MM.1S (cell line): ENCODE results near the gene JAK2.

Experiments used
- DNase-seq: peaks from one replicate; pipeline ENCODE4 v3.0.0-alpha.2; 2015
- H2AFZ ChIP-seq: fragments of 300-600 bp; sonication (generic); 2 replicates; pipeline ENCODE4 v1.6.0; 2016; ENCODE audit warnings: antibody characterized with exemption, low read length
- H3F3A ChIP-seq: fragments of 300-600 bp; sonication (generic); 2 replicates; pipeline ENCODE4 v1.6.1; 2016; ENCODE audit warnings: mild to moderate bottlenecking, antibody characterized with exemption, low read length, moderate library complexity, mixed read lengths; ENCODE audit not compliant: insufficient read depth
- H3K27ac ChIP-seq: fragments of 300-600 bp; sonication (generic); 2 replicates; pipeline ENCODE4 v1.5.1; 2016; ENCODE audit warnings: mild to moderate bottlenecking, low read length
- H3K27me3 ChIP-seq: fragments of 300-600 bp; sonication (generic); replicated peaks from 2 replicates; pipeline ENCODE4 v1.6.0; 2016; ENCODE audit warnings: low read length; ENCODE audit not compliant: insufficient read depth
- H3K36me3 ChIP-seq: fragments of 300-600 bp; sonication (generic); replicated peaks from 2 replicates; pipeline ENCODE4 v1.6.1; 2016; ENCODE audit warnings: mild to moderate bottlenecking, low read length, mixed read lengths; ENCODE audit not compliant: insufficient read depth
- H3K4me1 ChIP-seq: fragments of 300-600 bp; sonication (generic); 2 replicates; pipeline ENCODE4 v1.6.1; 2016; ENCODE audit warnings: low read length, mixed read lengths
- H3K4me2 ChIP-seq: fragments of 300-600 bp; sonication (generic); 2 replicates; pipeline ENCODE4 v1.6.0; 2016; ENCODE audit warnings: low read depth, low read length
- H3K4me3 ChIP-seq: fragments of 300-600 bp; sonication (generic); 2 replicates; pipeline ENCODE4 v1.5.1; 2016; ENCODE audit warnings: low read length, mixed read lengths
- H3K79me2 ChIP-seq: fragments of 300-600 bp; sonication (generic); 2 replicates; pipeline ENCODE4 v1.6.1; 2016; ENCODE audit warnings: mixed run types, low read length, mixed read lengths
- H3K9ac ChIP-seq: fragments of 300-600 bp; sonication (generic); 2 replicates; pipeline ENCODE4 v1.6.1; 2016; ENCODE audit warnings: low read length, mixed read lengths
- H3K9me2 ChIP-seq: fragments of 300-600 bp; sonication (generic); replicated peaks from 2 replicates; pipeline ENCODE4 v1.6.1; 2016; ENCODE audit warnings: mild to moderate bottlenecking, low read length, mixed read lengths; ENCODE audit not compliant: insufficient read depth
- H3K9me3 ChIP-seq: fragments of 300-600 bp; sonication (generic); replicated peaks from 2 replicates; pipeline ENCODE4 v1.6.1; 2016; ENCODE audit warnings: mild to moderate bottlenecking, low read length, mixed read lengths; ENCODE audit not compliant: insufficient read depth
- H4K20me1 ChIP-seq: fragments of 300-600 bp; sonication (generic); 2 replicates; pipeline ENCODE4 v1.6.1; 2016; ENCODE audit warnings: mild to moderate bottlenecking, low read length, moderate library complexity, mixed read lengths; ENCODE audit not compliant: insufficient read depth
- EZH2 ChIP-seq: fragments of 300-600 bp; sonication (generic); optimal IDR thresholded peaks from 2 replicates; pipeline ENCODE3; 2017; ENCODE audit warnings: low read depth, mild to moderate bottlenecking, antibody characterized with exemption, low read length, mixed read lengths
- EZH2phosphoT487 ChIP-seq: fragments of 300-600 bp; sonication (generic); IDR thresholded peaks from 2 replicates; pipeline ENCODE4 v1.6.1; 2018; ENCODE audit warnings: antibody characterized with exemption, low read length
- TF ChIP-seq, protein P1 (sequence below): fragments of 300-600 bp; sonication (generic); IDR thresholded peaks from 2 replicates; pipeline ENCODE4 v1.5.1; 2016; ENCODE audit warnings: antibody characterized with exemption, low read length, mixed read lengths

Gene JAK2

DNA sequence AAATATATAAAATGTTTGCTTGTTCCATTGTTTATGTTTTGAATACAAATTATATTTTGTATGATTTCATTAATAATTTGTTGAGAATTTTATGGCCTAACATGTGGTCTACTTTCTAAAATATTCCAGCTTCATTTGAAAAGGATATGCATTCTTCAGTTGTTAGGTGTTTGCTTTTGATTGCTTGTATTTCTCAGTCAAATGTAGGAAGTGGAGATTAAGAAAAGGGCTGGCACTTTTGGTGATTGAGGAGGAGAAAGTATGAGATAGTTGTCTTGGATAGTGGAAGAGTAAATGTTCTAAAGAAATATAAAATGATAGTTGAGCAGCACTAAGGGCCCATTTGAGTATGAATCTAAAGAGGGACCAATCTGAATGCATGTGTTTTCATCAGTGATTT, 23.1 kb downstream of the JAK2 start:
- no peaks in the 10 kb centered on the region for H3K9me2 ChIP-seq
- no peaks in the 10 kb centered on the region for H3K27me3 ChIP-seq
- H4K20me1 ChIP-seq = no peaks in the 10 kb centered on the region
- no peak overlapping the region for H3K27ac ChIP-seq
- DNase-seq = no peak
- H3K4me3 ChIP-seq = no peak overlapping the region
- H3K4me1 ChIP-seq = no peaks in the 10 kb centered on the region
- no peaks in the 10 kb centered on the region for H3K9me3 ChIP-seq
- H2AFZ ChIP-seq = no peak overlapping the region
- no peak for TF ChIP-seq EZH2phosphoT487
- TF ChIP-seq, protein P1, sequence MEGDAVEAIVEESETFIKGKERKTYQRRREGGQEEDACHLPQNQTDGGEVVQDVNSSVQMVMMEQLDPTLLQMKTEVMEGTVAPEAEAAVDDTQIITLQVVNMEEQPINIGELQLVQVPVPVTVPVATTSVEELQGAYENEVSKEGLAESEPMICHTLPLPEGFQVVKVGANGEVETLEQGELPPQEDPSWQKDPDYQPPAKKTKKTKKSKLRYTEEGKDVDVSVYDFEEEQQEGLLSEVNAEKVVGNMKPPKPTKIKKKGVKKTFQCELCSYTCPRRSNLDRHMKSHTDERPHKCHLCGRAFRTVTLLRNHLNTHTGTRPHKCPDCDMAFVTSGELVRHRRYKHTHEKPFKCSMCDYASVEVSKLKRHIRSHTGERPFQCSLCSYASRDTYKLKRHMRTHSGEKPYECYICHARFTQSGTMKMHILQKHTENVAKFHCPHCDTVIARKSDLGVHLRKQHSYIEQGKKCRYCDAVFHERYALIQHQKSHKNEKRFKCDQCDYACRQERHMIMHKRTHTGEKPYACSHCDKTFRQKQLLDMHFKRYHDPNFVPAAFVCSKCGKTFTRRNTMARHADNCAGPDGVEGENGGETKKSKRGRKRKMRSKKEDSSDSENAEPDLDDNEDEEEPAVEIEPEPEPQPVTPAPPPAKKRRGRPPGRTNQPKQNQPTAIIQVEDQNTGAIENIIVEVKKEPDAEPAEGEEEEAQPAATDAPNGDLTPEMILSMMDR = no peak
- no peak for TF ChIP-seq EZH2
- 0 out of 2 replicates have a peak, but pooled peaks cover 3% of the 10 kb centered on the region for H3K79me2 ChIP-seq
- no peaks in the 10 kb centered on the region for H3F3A ChIP-seq
- no peak overlapping the region for H3K9ac ChIP-seq
- no peaks in the 10 kb centered on the region for H3K36me3 ChIP-seq
- no peak overlapping the region for H3K4me2 ChIP-seq

DNA sequence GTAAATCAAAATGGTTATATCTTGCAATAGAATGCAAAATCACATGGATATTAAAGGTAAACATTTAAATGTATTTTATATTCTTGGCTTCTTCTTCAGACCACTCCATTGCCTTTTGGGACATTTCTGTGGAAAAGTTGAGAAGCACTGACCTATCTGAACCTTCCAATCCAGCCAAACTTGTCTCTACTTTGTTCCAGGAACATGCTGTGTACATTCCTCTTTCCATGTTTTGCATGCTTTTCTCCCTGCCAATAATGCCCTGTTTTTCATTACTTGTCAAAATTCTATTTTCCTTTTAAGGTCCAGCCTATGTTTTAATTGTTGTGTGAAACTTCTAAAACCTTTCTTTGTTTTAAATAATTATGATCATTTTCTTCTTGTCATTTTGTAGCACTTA, 28.3 kb downstream of the JAK2 start:
- TF ChIP-seq, protein P1 = no peak

DNA sequence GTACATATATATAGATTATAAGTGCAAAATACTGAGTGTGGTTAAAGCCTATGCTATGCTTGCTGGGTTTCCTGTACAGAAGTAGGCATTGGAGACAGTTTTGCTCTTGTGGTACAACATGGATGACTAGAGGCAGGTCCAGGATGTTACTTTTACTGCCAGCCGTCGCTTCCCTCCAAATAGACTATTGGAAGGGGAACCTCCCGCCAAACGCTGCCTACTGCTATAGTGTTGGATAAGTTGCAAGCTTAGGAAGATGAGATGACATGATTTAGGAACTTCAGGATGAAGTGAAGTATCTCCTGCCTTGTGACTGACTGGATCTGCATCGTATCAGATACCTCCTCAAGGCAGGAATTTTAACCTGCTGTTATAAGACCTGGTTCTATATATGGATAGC, 30.9 kb downstream of the JAK2 start:
- Histone ChIP-seq H4K20me1 (no peaks in the 10 kb centered on the region), H3F3A (no peaks in the 10 kb centered on the region), H3K4me1 (no peaks in the 10 kb centered on the region), H2AFZ (no peak overlapping the region), H3K36me3 (no peaks in the 10 kb centered on the region), H3K9me2 (no peaks in the 10 kb centered on the region), H3K79me2 (0 out of 2 replicates have a peak, but pooled peaks cover 8% of the 10 kb centered on the region), H3K4me2 (no peak overlapping the region), H3K9me3 (no peaks in the 10 kb centered on the region), H3K27me3 (no peaks in the 10 kb centered on the region), H3K4me3 (no peak overlapping the region), H3K9ac (no peak overlapping the region), H3K27ac (no peak overlapping the region)
- TF ChIP-seq, protein P1 = no peak
- TF ChIP-seq EZH2 (no peak), EZH2phosphoT487 (no peak)
- DNase-seq = no peak

More for the DNA sequence above, 28.3 kb downstream of the JAK2 start:
- H3K9ac ChIP-seq = no peak overlapping the region
- H3K9me2 ChIP-seq = no peaks in the 10 kb centered on the region
- H3K4me3 ChIP-seq = no peak overlapping the region
- H3F3A ChIP-seq = no peaks in the 10 kb centered on the region
- H2AFZ ChIP-seq = no peak overlapping the region
- no peaks in the 10 kb centered on the region for H3K36me3 ChIP-seq
- DNase-seq = no peak
- H3K4me1 ChIP-seq = no peaks in the 10 kb centered on the region
- no peaks in the 10 kb centered on the region for H4K20me1 ChIP-seq
- H3K4me2 ChIP-seq = no peak overlapping the region
- no peaks in the 10 kb centered on the region for H3K27me3 ChIP-seq
- H3K9me3 ChIP-seq = no peaks in the 10 kb centered on the region
- H3K79me2 ChIP-seq = 0 out of 2 replicates have a peak, but pooled peaks cover 3% of the 10 kb centered on the region
- H3K27ac ChIP-seq = no peak overlapping the region
